A673 (cell line): ENCODE measurements around the gene TNC.

Experiments
- EZH2 ChIP-seq: fragments of 200-600 bp; sonication (generic); IDR thresholded peaks from 2 replicates; pipeline ENCODE4 v1.6.1; 2017; ENCODE audit warnings: borderline replicate concordance, low read depth, mild to moderate bottlenecking, mixed read lengths, antibody characterized with exemption, low read length; ENCODE audit not compliant: poor library complexity, severe bottlenecking
- TF ChIP-seq, protein P1 (sequence below): fragments of 300-800, 200-600 bp; sonication (generic); conservative IDR thresholded peaks from 2 replicates; pipeline ENCODE4 v1.5.1; 2017; ENCODE audit warnings: low read depth, mild to moderate bottlenecking, antibody characterized with exemption, low read length, moderate library complexity, mixed read lengths

DNA sequence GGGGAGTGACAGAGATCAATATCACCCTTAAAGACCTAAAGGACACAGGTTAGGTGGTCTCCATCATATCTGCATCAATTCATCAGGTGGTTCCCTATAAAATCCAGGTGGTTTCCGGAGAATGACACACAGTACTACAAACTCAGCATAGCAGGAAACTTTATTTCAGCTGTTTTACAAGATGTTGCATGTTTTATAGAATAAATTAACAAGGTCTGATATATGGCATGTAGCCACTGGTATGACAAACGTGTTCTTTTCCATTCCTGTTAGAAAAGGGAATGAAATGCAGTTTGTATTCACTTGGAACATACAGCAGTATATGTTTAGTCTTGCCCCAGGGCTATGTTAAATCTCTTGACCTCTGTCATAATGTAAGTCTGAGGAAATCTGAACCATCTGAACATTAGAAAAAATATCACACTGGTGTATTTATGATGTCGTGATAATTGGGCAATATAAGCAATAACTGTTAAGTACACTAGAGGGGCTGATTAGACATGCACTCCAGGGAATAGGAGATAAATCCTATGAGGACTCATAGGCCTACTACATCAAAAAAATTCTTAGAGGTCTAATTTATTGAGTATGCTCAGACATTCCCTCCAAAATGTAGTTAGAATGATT is 145.3 kb downstream of the TNC start:
- TF ChIP-seq EZH2, result no peak
- TF ChIP-seq, protein P1, sequence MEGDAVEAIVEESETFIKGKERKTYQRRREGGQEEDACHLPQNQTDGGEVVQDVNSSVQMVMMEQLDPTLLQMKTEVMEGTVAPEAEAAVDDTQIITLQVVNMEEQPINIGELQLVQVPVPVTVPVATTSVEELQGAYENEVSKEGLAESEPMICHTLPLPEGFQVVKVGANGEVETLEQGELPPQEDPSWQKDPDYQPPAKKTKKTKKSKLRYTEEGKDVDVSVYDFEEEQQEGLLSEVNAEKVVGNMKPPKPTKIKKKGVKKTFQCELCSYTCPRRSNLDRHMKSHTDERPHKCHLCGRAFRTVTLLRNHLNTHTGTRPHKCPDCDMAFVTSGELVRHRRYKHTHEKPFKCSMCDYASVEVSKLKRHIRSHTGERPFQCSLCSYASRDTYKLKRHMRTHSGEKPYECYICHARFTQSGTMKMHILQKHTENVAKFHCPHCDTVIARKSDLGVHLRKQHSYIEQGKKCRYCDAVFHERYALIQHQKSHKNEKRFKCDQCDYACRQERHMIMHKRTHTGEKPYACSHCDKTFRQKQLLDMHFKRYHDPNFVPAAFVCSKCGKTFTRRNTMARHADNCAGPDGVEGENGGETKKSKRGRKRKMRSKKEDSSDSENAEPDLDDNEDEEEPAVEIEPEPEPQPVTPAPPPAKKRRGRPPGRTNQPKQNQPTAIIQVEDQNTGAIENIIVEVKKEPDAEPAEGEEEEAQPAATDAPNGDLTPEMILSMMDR, result no peak
